GM18867 (cell line): ENCODE measurements around the gene MICOS13.

Experiments used
- ATAC-seq: cut with Tn5 transposase; IDR thresholded peaks from one replicate; pipeline ENCODE4 v1.9.1; 2021; ENCODE audit warnings: mild to moderate bottlenecking, moderate library complexity; ENCODE audit not compliant: unreplicated experiment

MICOS13 gene

GRCh38 chr19:5631567-5632240 is 48.6 kb downstream of the MICOS13 start:
- no peak for ATAC-seq

- ATAC-seq, result no peak
Observed at GRCh38 chr19:5628919-5629481, 51.3 kb downstream of the MICOS13 start.

GRCh38 chr19:5628461-5628860 is 51.9 kb downstream of the MICOS13 start:
- no peak for ATAC-seq
